ENCODE measurements around the gene CD83.

The CD83 gene

GRCh38 chr6:14088600-14089192 lies 28.9 kb upstream of the CD83 start:
- intact Hi-C loops (cut with DNase I) = no loop called here
- no peak for DNase-seq

GRCh38 chr6:14089224-14089623 lies 28.3 kb upstream of the CD83 start:
- intact Hi-C loops (cut with DNase I) = no loop called here
- no peak for DNase-seq

- intact Hi-C loops (cut with DNase I) = no loop called here
- no peak for DNase-seq
These were observed 26.1 kb upstream of the CD83 start for GRCh38 chr6:14091339-14091978.

GRCh38 chr6:14092316-14092715 lies 25.3 kb upstream of the CD83 start:
- DNase-seq = no peak
- intact Hi-C loops (cut with DNase I) = no loop called here

GRCh38 chr6:14092838-14093789 lies 24.5 kb upstream of the CD83 start:
- intact Hi-C loops (cut with DNase I) = no loop called here
- DNase-seq = peak in 3 of 42 donors; percentile 22 to 34 (median 23)

GRCh38 chr6:14094721-14095120 lies 22.9 kb upstream of the CD83 start:
- DNase-seq = no peak
- intact Hi-C loops (cut with DNase I) = no loop called here

- intact Hi-C loops (cut with DNase I) = no loop called here
- DNase-seq = no peak
These were observed 22.1 kb upstream of the CD83 start for GRCh38 chr6:14095437-14095836.

- intact Hi-C loops (cut with DNase I) = no loop called here
- DNase-seq = no peak
These were observed 17.4 kb upstream of the CD83 start for GRCh38 chr6:14100138-14100537.

- intact Hi-C loops (cut with DNase I) = no loop called here
- no peak for DNase-seq
These were observed 16.6 kb upstream of the CD83 start for GRCh38 chr6:14100966-14101365.

GRCh38 chr6:14102383-14102782 lies 15.2 kb upstream of the CD83 start:
- intact Hi-C loops (cut with DNase I) = no loop called here
- DNase-seq = no peak

GRCh38 chr6:14105547-14105946 lies 12.0 kb upstream of the CD83 start:
- DNase-seq = no peak
- intact Hi-C loops (cut with DNase I) = no loop called here

- DNase-seq = no peak
These were observed 10.6 kb upstream of the CD83 start for GRCh38 chr6:14107000-14107399.

GRCh38 chr6:14107711-14108494 lies 9.7 kb upstream of the CD83 start:
- intact Hi-C loops (cut with DNase I) = no loop called here
- no peak for DNase-seq

More at GRCh38 chr6:14107000-14107399, 10.6 kb upstream of the CD83 start:
- intact Hi-C loops (cut with DNase I) = no loop called here

GRCh38 chr6:14108571-14109410 lies 8.8 kb upstream of the CD83 start:
- DNase-seq = peak in 33 of 42 donors; percentile 16 to 65 (median 40)
- intact Hi-C loops (cut with DNase I) = no loop called here

GRCh38 chr6:14109411-14109826 lies 8.2 kb upstream of the CD83 start:
- intact Hi-C loops (cut with DNase I) = no loop called here
- DNase-seq = no peak

GRCh38 chr6:14110001-14110818 lies 7.4 kb upstream of the CD83 start:
- no peak for DNase-seq
- intact Hi-C loops (cut with DNase I) = no loop called here

GRCh38 chr6:14113976-14114375 lies 3.6 kb upstream of the CD83 start:
- no peak for DNase-seq
- intact Hi-C loops (cut with DNase I) = no loop called here

GRCh38 chr6:14118091-14118439 lies 493 bp downstream of the CD83 start:
- DNase-seq = no peak
- intact Hi-C loops (cut with DNase I) = no loop called here

Measured in head of caudate nucleus (tissue), 42 donors.